Endothelial cell of umbilical vein (primary cell): ENCODE measurements around the gene ATXN1. TPM values are rescaled to one million over a fixed set of nuclear protein-coding genes. Genes with fewer than 3 reads are reported as not detected.

Experiments
- BruUV-seq: library from RNA; stranded (reverse); fragments of 400-500 nt; replicated peaks from 2 replicates; lab custom pipeline; 2021; lab: Mats Ljungman, UMichigan
- CTCF ChIA-PET: fragments of 300-600, 350-600 bp; sonication (Branson Sonifier 250); formaldehyde crosslinking; loops from one replicate; lab custom pipeline; 2021; ENCODE audit warnings: antibody characterized with exemption, inconsistent platforms; lab: Charles Lee
- POLR2A ChIA-PET: fragments of 300-600, 350-600 bp; sonication (Branson Sonifier 250); formaldehyde crosslinking; loops from one replicate; lab custom pipeline; 2021; ENCODE audit warnings: antibody characterized with exemption, inconsistent platforms; lab: Charles Lee
- DNase-seq: peaks from one replicate; pipeline ENCODE4 v3.0.0-alpha.2; 2011; ENCODE audit warnings: low read depth, low spot score
- FAIRE-seq: peaks from 2 replicates; lab custom pipeline; 2011; peaks lifted over from hg19 to GRCh38; lab: Jason Lieb, UNC
- H2AFZ ChIP-seq: 2 replicates; pipeline ENCODE4 v1.6.0; 2012; ENCODE audit warnings: low read depth, low read length, control low read depth, inconsistent platforms
- H3K27ac ChIP-seq: 2 replicates; pipeline ENCODE4 v1.5.1; 2011; ENCODE audit warnings: low read depth, mild to moderate bottlenecking, control low read depth, low read length, moderate library complexity; ENCODE audit not compliant: insufficient read depth
- H3K27me3 ChIP-seq, 2 experiments: 2 replicates each; pipeline versions ENCODE4 v1.6.0 to v1.6.1; 2011; ENCODE audit warnings: low read length in 2 of 2, mixed read lengths in 1 of 2; ENCODE audit not compliant: control insufficient read depth in 2 of 2, insufficient read depth in 2 of 2
- H3K36me3 ChIP-seq, 2 experiments: 2 replicates in 1 of 2; 3 replicates in 1 of 2; pipeline ENCODE4 v1.5.1; 2011; ENCODE audit warnings: low read length in 2 of 2, mild to moderate bottlenecking in 1 of 2, moderate library complexity in 1 of 2; ENCODE audit not compliant: control insufficient read depth in 2 of 2, insufficient read depth in 2 of 2; ENCODE audit errors: extremely low read depth in 1 of 2
- H3K4me1 ChIP-seq: 3 replicates; pipeline ENCODE4 v1.5.1; 2011; ENCODE audit warnings: mild to moderate bottlenecking, low read length; ENCODE audit not compliant: control insufficient read depth, insufficient read depth; ENCODE audit errors: extremely low read depth
- H3K4me2 ChIP-seq: 2 replicates; pipeline ENCODE4 v1.6.1; 2011; ENCODE audit warnings: low read length, control low read depth, mixed read lengths; ENCODE audit not compliant: insufficient read depth
- H3K4me3 ChIP-seq, 3 experiments: fragments of 200-600 bp in 1 of 3; sonication (generic), shearing (Covaris generic) in 1 of 3; replicated peaks in 1 of 3; 2 replicates each; pipeline ENCODE4 v1.5.1; 2011 to 2016; ENCODE audit warnings: control low read depth in 3 of 3, low read length in 3 of 3, mild to moderate bottlenecking in 2 of 3, inconsistent platforms in 1 of 3, low read depth in 1 of 3, moderate library complexity in 1 of 3; ENCODE audit not compliant: insufficient read depth in 1 of 3
- H3K79me2 ChIP-seq: 2 replicates; pipeline ENCODE4 v1.6.0; 2012; ENCODE audit warnings: low read length, inconsistent platforms; ENCODE audit not compliant: control insufficient read depth, insufficient read depth
- H3K9ac ChIP-seq: replicated peaks from 2 replicates; pipeline ENCODE3; 2011; ENCODE audit warnings: low read length, control low read depth; ENCODE audit not compliant: insufficient read depth; ENCODE audit errors: extremely low read depth
- H3K9me1 ChIP-seq: replicated peaks from 3 replicates; pipeline ENCODE4 v1.6.0; 2011; ENCODE audit warnings: mild to moderate bottlenecking, low read length; ENCODE audit not compliant: control insufficient read depth, insufficient read depth; ENCODE audit errors: extremely low read depth
- H3K9me3 ChIP-seq: replicated peaks from 2 replicates; pipeline ENCODE4 v1.5.1; 2012; ENCODE audit warnings: low read length, inconsistent platforms; ENCODE audit not compliant: control insufficient read depth, insufficient read depth
- H4K20me1 ChIP-seq: replicated peaks from 2 replicates; pipeline ENCODE3; 2011; ENCODE audit warnings: mild to moderate bottlenecking, low read length; ENCODE audit not compliant: control insufficient read depth, insufficient read depth; ENCODE audit errors: extremely low read depth
- EZH2 ChIP-seq: IDR thresholded peaks from 2 replicates; pipeline ENCODE4 v1.6.1; 2012; ENCODE audit warnings: borderline replicate concordance, low read depth, mild to moderate bottlenecking, moderate library complexity, low read length, inconsistent platforms; ENCODE audit not compliant: severe bottlenecking
- FOS ChIP-seq: IDR thresholded peaks from 2 replicates; pipeline ENCODE4 v1.6.1; 2011; ENCODE audit warnings: mild to moderate bottlenecking, low read length, moderate library complexity, borderline replicate concordance; ENCODE audit not compliant: insufficient read depth
- GATA2 ChIP-seq: IDR thresholded peaks from 2 replicates; pipeline ENCODE4 v1.7.0; 2011; ENCODE audit warnings: low read depth, mild to moderate bottlenecking, moderate library complexity, mixed read lengths, low read length; ENCODE audit not compliant: insufficient read length, insufficient read depth
- JUN ChIP-seq: IDR thresholded peaks from 2 replicates; pipeline ENCODE4 v1.6.1; 2011; ENCODE audit warnings: borderline replicate concordance, low read depth; ENCODE audit not compliant: insufficient read length, insufficient read depth
- MAX ChIP-seq: IDR thresholded peaks from 2 replicates; pipeline ENCODE4 v1.6.1; 2011; ENCODE audit not compliant: insufficient read depth, insufficient read length
- MYC ChIP-seq: IDR thresholded peaks from one replicate; pipeline ENCODE4 v1.6.1; 2011; ENCODE audit warnings: mild to moderate bottlenecking, low read depth, low read length
- POLR2A ChIP-seq: IDR thresholded peaks from 2 replicates; pipeline ENCODE4 v1.6.1; 2012; ENCODE audit warnings: low read depth, mild to moderate bottlenecking, control low read depth, low read length
- POLR2AphosphoS5 ChIP-seq: IDR thresholded peaks from 2 replicates; pipeline ENCODE4 v1.6.1; 2012; ENCODE audit warnings: low read depth, mild to moderate bottlenecking, control low read depth, low read length, moderate library complexity; ENCODE audit not compliant: insufficient read depth
- dilution Hi-C: fragments of 300-500 bp; cut with MboI; formaldehyde crosslinking; loops from one replicate; pipeline ENCODE4 v1.15.0; 2019; ENCODE audit warnings: low sequenced_read_pairs; ENCODE audit not compliant: extremely low pct_ligation_motif_present
- intact Hi-C: fragments of 100-400 bp; cut with micrococcal nuclease; formaldehyde crosslinking; loops from one replicate; pipeline ENCODE4 v1.10.0; 2022
- polyA plus RNA-seq, 4 experiments: library from polyadenylated mRNA; depleted of rRNA in 3 of 4; stranded (reverse) in 3 of 4; unstranded in 1 of 4; fragments of >200 nt; gene quantifications; 2 replicates each; pipeline versions ENCODE4 v1.2.1 to v1.2.3, GENCODE V29; 2011 to 2012; ENCODE audit warnings: missing spikeins in 1 of 4
- total RNA-seq: library from RNA; stranded (reverse); gene quantifications from 2 replicates; pipeline ENCODE4 v1.2.3, GENCODE V29; 2021
- TF ChIP-seq, protein P1 (sequence below), 2 donors: IDR thresholded peaks; 1 replicate in 1 of 2; 2 replicates in 1 of 2; pipeline ENCODE4 v1.5.1; 2011; ENCODE audit warnings: low read length in 2 of 2, mild to moderate bottlenecking in 2 of 2, moderate library complexity in 2 of 2, control low read depth in 1 of 2, inconsistent platforms in 1 of 2, low read depth in 1 of 2; ENCODE audit not compliant: insufficient read depth in 1 of 2; ENCODE audit errors: extremely low read depth in 1 of 2

Gene ATXN1
- total and polyA plus RNA-seq, 2 donors (not counting 3 experiments of a cell fraction or from before 2014, with no cell fraction given), result 16.4 to 33.0 TPM

- H2AFZ ChIP-seq, result no peak overlapping the region
- TF ChIP-seq MYC (no peak), MAX (no peak), FOS (no peak), POLR2A (no peak), JUN (no peak), EZH2 (no peak), POLR2AphosphoS5 (no peak), GATA2 (no peak)
- TF ChIP-seq, protein P1, sequence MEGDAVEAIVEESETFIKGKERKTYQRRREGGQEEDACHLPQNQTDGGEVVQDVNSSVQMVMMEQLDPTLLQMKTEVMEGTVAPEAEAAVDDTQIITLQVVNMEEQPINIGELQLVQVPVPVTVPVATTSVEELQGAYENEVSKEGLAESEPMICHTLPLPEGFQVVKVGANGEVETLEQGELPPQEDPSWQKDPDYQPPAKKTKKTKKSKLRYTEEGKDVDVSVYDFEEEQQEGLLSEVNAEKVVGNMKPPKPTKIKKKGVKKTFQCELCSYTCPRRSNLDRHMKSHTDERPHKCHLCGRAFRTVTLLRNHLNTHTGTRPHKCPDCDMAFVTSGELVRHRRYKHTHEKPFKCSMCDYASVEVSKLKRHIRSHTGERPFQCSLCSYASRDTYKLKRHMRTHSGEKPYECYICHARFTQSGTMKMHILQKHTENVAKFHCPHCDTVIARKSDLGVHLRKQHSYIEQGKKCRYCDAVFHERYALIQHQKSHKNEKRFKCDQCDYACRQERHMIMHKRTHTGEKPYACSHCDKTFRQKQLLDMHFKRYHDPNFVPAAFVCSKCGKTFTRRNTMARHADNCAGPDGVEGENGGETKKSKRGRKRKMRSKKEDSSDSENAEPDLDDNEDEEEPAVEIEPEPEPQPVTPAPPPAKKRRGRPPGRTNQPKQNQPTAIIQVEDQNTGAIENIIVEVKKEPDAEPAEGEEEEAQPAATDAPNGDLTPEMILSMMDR (IDR thresholded peaks at IDR 0.05; ENCODE audit: extremely low read depth in 1 of 2, insufficient read depth in 1 of 2, low read depth in 1 of 2, low read length in 2 of 2), result no peak
- no peak overlapping the region for H3K9ac ChIP-seq
These were observed 426.1 kb downstream of the ATXN1 start for GRCh38 chr6:16335176-16335575.

More at GRCh38 chr6:16335176-16335575, 426.1 kb downstream of the ATXN1 start:
- Histone ChIP-seq H4K20me1 (no peaks in the 10 kb centered on the region), H3K27ac (no peak overlapping the region), H3K79me2 (no peaks in the 10 kb centered on the region), H3K9me3 (no peaks in the 10 kb centered on the region), H3K9me1 (no peaks in the 10 kb centered on the region), H3K4me3 (no peak overlapping the region), H3K36me3 (no peaks in the 10 kb centered on the region), H3K27me3 (no peaks in the 10 kb centered on the region), H3K4me2 (no peak overlapping the region), H3K4me1 (peaks cover 46% of the 10 kb centered on the region)
- ChIA-PET CTCF (interaction anchor here (1.0 to 4.0 kb wide), 3 partner anchors 176 to 436 kb away, joined by 3 to 55 read pairs (median 22); partner anchors contain the start of gene ATXN1), POLR2A (no interaction called here)
- dilution Hi-C loops, result no loop called here
- BruUV-seq, result no TSS peak
- no peak for DNase-seq
- FAIRE-seq, result no peak
- intact Hi-C loops, result loop anchor here (5.0 kb wide), 1 partner anchor 118 kb away; no protein-coding TSS in a partner anchor
